HepG2 (cell line): ENCODE results near the gene HMGN4. TPM values are rescaled to one million over a fixed set of nuclear protein-coding genes. Genes with fewer than 3 reads are reported as not detected.
A peak's percentile ranks its signal among the peaks of the same experiment; 100 is the strongest.

ENCODE experiments used
- AHDC1 ChIP-seq: sonication (generic); formaldehyde crosslinking; IDR thresholded peaks from 2 replicates; pipeline ENCODE4 v1.5.1; 2020; ENCODE audit warnings: mild to moderate bottlenecking, missing genetic modification reagents, borderline replicate concordance
- BRF2 ChIP-seq: sonication (generic); formaldehyde crosslinking; IDR thresholded peaks from 2 replicates; pipeline ENCODE4 v1.8.1; 2022; ENCODE audit warnings: mild to moderate bottlenecking, missing genetic modification reagents
- GFI1 ChIP-seq: sonication (generic); formaldehyde crosslinking; IDR thresholded peaks from 2 replicates; pipeline ENCODE4 v1.5.0; 2020; ENCODE audit warnings: missing genetic modification reagents, mild to moderate bottlenecking, borderline replicate concordance
- PATZ1 ChIP-seq: sonication (generic); formaldehyde crosslinking; IDR thresholded peaks from 2 replicates; pipeline ENCODE4 v1.4.0; 2020; ENCODE audit warnings: missing genetic modification reagents
- SMARCC2 ChIP-seq: fragments of 450-650 bp; IDR thresholded peaks from 2 replicates; pipeline ENCODE4 v1.6.1; 2017; ENCODE audit warnings: antibody characterized with exemption, mild to moderate bottlenecking
- SYNCRIP ChIP-seq: fragments of 200-400 bp; formaldehyde crosslinking; IDR thresholded peaks from 2 replicates; pipeline ENCODE4 v1.6.1; 2018; ENCODE audit warnings: mild to moderate bottlenecking, low read depth, low read length; ENCODE audit not compliant: insufficient read depth
- THAP9 ChIP-seq: sonication (generic); formaldehyde crosslinking; IDR thresholded peaks from 2 replicates; pipeline ENCODE4; 2020; ENCODE audit warnings: missing genetic modification reagents, mild to moderate bottlenecking, borderline replicate concordance
- ZEB1 ChIP-seq: IDR thresholded peaks from 2 replicates; pipeline ENCODE4 v1.6.1; 2012; ENCODE audit warnings: mild to moderate bottlenecking, low read depth, inconsistent platforms; ENCODE audit not compliant: insufficient replicate concordance
- ZNF18 ChIP-seq: sonication (generic); formaldehyde crosslinking; IDR thresholded peaks from 2 replicates; pipeline ENCODE4 v1.8.0; 2022; ENCODE audit warnings: mild to moderate bottlenecking, missing genetic modification reagents; ENCODE audit not compliant: insufficient replicate concordance
- ZNF234 ChIP-seq: sonication (generic); formaldehyde crosslinking; conservative IDR thresholded peaks from 2 replicates; pipeline ENCODE4 v1.5.1; 2020; ENCODE audit warnings: mild to moderate bottlenecking, missing genetic modification reagents
- ZNF441 ChIP-seq: sonication (generic); formaldehyde crosslinking; IDR thresholded peaks from 2 replicates; pipeline ENCODE4 v1.7.0; 2021; ENCODE audit warnings: missing genetic modification reagents, borderline replicate concordance
- ZSCAN31 ChIP-seq: sonication (generic); formaldehyde crosslinking; IDR thresholded peaks from 2 replicates; pipeline ENCODE4 v1.5.0; 2020; ENCODE audit warnings: low read depth, mild to moderate bottlenecking, missing genetic modification reagents
- polyA plus RNA-seq, 8 experiments: library from polyadenylated mRNA; depleted of rRNA in 3 of 8; stranded (reverse) in 7 of 8; unstranded in 1 of 8; fragments of >200 nt; fragmentation: Illumina TruSeq in 4 of 8; extraction: Trizol in 4 of 8; gene quantifications; 2 replicates each; pipeline versions ENCODE4 v1.2.1 to v1.2.3, GENCODE V29; 2011 to 2016; ENCODE audit warnings: low read depth in 4 of 8, missing spikeins in 1 of 8, mixed read lengths in 1 of 8; ENCODE audit not compliant: insufficient read depth in 1 of 8
- total RNA-seq, 5 experiments: library from RNA; depleted of rRNA; stranded (reverse); fragments of >200 nt; fragmentation: Illumina TruSeq; extraction: Trizol; gene quantifications; 2 replicates each; pipeline ENCODE4 v1.2.3, GENCODE V29; 2016; ENCODE audit warnings: low read depth in 1 of 5

The HMGN4 gene
- total and polyA plus RNA-seq, 2 of the 13 experiments (the other 11 are each of a cell fraction or from before 2014, with no cell fraction given) = 39.9 to 52.1 TPM

- TF ChIP-seq PATZ1 (CRISPR knock-in tag) = peak; percentile 63; the same call in 1 of the 2 replicates
- no peak for TF ChIP-seq SYNCRIP
- peak; percentile 77; the same call in 1 of the 2 replicates for TF ChIP-seq BRF2 (CRISPR knock-in tag)
- TF ChIP-seq ZNF441 (CRISPR knock-in tag) = peak; percentile 56; the same call in 1 of the 2 replicates
- TF ChIP-seq ZSCAN31 (CRISPR knock-in tag) = peak; percentile 80; the same call in 1 of the 2 replicates
- TF ChIP-seq GFI1 (CRISPR knock-in tag) = peak; percentile 34; the same call in 1 of the 2 replicates
- no peak for TF ChIP-seq SMARCC2
- no peak for TF ChIP-seq ZNF234 (CRISPR knock-in tag)
- peak; percentile 59; the same call in 1 of the 2 replicates for TF ChIP-seq AHDC1
- peak; percentile 51 for TF ChIP-seq ZNF18 (CRISPR knock-in tag)
- peak; percentile 86 for TF ChIP-seq ZEB1
- TF ChIP-seq THAP9 (CRISPR knock-in tag) = peak; percentile 41; the same call in 1 of the 2 replicates
Measured at GRCh38 chr6:26532699-26533531, 5.3 kb upstream of the HMGN4 start (continued).
